ENCODE results near the gene BCL2L13. TPM values are rescaled to one million over a fixed set of nuclear protein-coding genes. Genes with fewer than 3 reads are reported as not detected.

The BCL2L13 gene
- total RNA-seq, 1 experiment from 2014 or later: 38.1 TPM

DNA sequence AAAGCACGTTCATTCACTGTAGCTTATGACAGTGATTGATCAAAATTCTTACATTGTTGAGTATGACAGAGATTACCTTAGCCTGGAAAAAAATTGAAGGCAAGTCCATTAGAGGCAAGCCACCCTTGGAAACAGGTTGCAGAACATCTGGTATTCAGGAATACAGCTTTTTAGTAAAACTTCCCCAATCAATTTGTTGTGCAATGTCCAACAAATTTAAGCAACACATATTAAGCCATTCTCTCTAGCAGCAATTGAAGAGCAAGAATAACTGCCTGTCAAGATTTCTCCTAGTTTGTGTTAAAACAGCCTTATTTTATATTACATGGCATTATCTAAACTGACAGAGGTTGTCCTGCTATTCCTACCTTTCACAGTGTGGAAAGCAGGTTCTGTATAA is 37.0 kb downstream of the BCL2L13 start:
- H3K4me1 Mint-ChIP-seq: peaks cover 19% of the 10 kb centered on the region
- TF ChIP-seq ZNF396 (CRISPR knock-in tag; IDR thresholded peaks at IDR 0.05; ENCODE audit: borderline replicate concordance) (no peak), CBFB (CRISPR knock-in tag; IDR thresholded peaks at IDR 0.05; ENCODE audit: low read depth) (no peak)
- TF ChIP-seq, protein P1, sequence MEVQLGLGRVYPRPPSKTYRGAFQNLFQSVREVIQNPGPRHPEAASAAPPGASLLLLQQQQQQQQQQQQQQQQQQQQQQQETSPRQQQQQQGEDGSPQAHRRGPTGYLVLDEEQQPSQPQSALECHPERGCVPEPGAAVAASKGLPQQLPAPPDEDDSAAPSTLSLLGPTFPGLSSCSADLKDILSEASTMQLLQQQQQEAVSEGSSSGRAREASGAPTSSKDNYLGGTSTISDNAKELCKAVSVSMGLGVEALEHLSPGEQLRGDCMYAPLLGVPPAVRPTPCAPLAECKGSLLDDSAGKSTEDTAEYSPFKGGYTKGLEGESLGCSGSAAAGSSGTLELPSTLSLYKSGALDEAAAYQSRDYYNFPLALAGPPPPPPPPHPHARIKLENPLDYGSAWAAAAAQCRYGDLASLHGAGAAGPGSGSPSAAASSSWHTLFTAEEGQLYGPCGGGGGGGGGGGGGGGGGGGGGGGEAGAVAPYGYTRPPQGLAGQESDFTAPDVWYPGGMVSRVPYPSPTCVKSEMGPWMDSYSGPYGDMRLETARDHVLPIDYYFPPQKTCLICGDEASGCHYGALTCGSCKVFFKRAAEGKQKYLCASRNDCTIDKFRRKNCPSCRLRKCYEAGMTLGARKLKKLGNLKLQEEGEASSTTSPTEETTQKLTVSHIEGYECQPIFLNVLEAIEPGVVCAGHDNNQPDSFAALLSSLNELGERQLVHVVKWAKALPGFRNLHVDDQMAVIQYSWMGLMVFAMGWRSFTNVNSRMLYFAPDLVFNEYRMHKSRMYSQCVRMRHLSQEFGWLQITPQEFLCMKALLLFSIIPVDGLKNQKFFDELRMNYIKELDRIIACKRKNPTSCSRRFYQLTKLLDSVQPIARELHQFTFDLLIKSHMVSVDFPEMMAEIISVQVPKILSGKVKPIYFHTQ (CRISPR knock-in tag; IDR thresholded peaks at IDR 0.05): no peak
- TF ChIP-seq, protein P2, sequence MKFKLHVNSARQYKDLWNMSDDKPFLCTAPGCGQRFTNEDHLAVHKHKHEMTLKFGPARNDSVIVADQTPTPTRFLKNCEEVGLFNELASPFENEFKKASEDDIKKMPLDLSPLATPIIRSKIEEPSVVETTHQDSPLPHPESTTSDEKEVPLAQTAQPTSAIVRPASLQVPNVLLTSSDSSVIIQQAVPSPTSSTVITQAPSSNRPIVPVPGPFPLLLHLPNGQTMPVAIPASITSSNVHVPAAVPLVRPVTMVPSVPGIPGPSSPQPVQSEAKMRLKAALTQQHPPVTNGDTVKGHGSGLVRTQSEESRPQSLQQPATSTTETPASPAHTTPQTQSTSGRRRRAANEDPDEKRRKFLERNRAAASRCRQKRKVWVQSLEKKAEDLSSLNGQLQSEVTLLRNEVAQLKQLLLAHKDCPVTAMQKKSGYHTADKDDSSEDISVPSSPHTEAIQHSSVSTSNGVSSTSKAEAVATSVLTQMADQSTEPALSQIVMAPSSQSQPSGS (CRISPR knock-in tag; IDR thresholded peaks at IDR 0.05; ENCODE audit: borderline replicate concordance, low read depth): no peak
- H3K36me3 Mint-ChIP-seq: no peaks in the 10 kb centered on the region
- ChIA-PET POLR2A (no interaction called here), CTCF (no interaction called here)
- H3K27me3 Mint-ChIP-seq (ENCODE audit: low read depth): no peaks in the 10 kb centered on the region
- no peaks in the 10 kb centered on the region for H3K9me3 Mint-ChIP-seq
- DNase-seq (ENCODE audit: low spot score): no peak
- no peak overlapping the region for H3K27ac Mint-ChIP-seq
- no peak for ATAC-seq
- no peak overlapping the region for H3K4me3 Mint-ChIP-seq

DNA sequence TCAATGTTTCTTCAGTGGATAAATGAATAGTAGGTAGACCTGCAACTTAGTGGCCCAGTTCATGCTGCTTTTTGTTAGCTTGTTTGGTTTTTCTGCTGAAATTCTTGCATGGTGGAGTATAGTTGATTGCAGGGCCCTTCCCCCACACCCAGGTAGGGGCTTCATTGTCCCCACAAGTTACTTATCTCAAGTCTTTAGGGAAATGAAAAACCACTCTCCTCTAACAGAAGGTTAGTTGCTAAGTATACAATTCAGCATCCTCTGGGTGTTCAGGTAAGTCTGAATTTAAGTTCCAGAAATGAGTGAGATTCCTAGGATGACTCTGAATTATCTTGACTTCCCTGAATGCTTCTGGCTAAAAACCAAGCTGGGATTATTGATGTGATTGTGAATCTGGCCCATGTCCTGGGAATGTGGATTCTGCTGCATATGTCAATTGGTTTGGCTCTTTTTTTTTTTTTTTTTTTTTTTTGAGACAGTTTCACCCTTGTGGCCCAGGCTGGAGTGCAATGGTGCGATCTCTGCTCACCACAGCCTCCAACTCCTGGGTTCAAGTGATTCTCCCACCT is 40.3 kb downstream of the BCL2L13 start:
- Mint-ChIP-seq H3K4me3 (no peak overlapping the region), H3K4me1 (peaks cover 19% of the 10 kb centered on the region), H3K9me3 (no peaks in the 10 kb centered on the region), H3K36me3 (0 out of 2 replicates have a peak, but pooled peaks cover 3% of the 10 kb centered on the region), H3K27me3 (ENCODE audit: low read depth) (no peaks in the 10 kb centered on the region), H3K27ac (peak overlapping the region; percentile 88)
- DNase-seq (ENCODE audit: low spot score) (no peak), ATAC-seq (peak; percentile 67)
- CTCF ChIA-PET: interaction anchor here (0.8 kb wide), 1 partner anchor 28 kb away, joined by 3 read pairs; no protein-coding TSS in a partner anchor
- TF ChIP-seq FOXJ3 (CRISPR knock-in tag; IDR thresholded peaks at IDR 0.05; ENCODE audit: borderline replicate concordance) (no peak), ZNF423 (CRISPR knock-in tag; IDR thresholded peaks at IDR 0.05) (no peak), OVOL2 (CRISPR knock-in tag; IDR thresholded peaks at IDR 0.05; ENCODE audit: borderline replicate concordance) (no peak), ETV6 (CRISPR knock-in tag; IDR thresholded peaks at IDR 0.05) (no peak)
- TF ChIP-seq, protein P3, sequence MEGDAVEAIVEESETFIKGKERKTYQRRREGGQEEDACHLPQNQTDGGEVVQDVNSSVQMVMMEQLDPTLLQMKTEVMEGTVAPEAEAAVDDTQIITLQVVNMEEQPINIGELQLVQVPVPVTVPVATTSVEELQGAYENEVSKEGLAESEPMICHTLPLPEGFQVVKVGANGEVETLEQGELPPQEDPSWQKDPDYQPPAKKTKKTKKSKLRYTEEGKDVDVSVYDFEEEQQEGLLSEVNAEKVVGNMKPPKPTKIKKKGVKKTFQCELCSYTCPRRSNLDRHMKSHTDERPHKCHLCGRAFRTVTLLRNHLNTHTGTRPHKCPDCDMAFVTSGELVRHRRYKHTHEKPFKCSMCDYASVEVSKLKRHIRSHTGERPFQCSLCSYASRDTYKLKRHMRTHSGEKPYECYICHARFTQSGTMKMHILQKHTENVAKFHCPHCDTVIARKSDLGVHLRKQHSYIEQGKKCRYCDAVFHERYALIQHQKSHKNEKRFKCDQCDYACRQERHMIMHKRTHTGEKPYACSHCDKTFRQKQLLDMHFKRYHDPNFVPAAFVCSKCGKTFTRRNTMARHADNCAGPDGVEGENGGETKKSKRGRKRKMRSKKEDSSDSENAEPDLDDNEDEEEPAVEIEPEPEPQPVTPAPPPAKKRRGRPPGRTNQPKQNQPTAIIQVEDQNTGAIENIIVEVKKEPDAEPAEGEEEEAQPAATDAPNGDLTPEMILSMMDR (IDR thresholded peaks at IDR 0.05): no peak
- POLR2A ChIA-PET: interaction anchor here (0.6 kb wide), 1 partner anchor 313 kb away, joined by 4 read pairs; no protein-coding TSS in a partner anchor

DNA sequence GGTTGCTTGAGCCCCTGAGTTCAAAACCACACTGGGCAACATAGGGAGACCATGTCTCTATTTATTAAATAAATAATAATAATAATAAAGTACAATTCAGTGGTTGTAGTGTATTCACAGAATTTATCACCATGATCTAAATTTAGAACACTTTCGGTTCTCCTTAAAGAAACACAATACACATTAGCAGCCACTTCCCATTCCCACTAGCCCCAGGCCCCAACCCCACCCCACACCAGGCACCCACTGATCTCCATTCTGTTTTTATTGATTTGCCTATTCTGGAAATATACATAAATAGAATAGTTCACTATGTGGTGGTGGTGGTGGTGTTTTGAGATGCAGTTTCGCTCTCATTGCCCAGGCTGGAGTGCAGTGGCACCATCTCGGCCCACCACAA is 45.7 kb downstream of the BCL2L13 start:
- Mint-ChIP-seq H3K4me3 (no peak overlapping the region), H3K27ac (no peak overlapping the region), H3K9me3 (no peaks in the 10 kb centered on the region), H3K27me3 (ENCODE audit: low read depth) (no peaks in the 10 kb centered on the region), H3K4me1 (peaks cover 5% of the 10 kb centered on the region), H3K36me3 (peaks cover 5% of the 10 kb centered on the region; the same call in 1 of the 2 replicates)
- no peak for DNase-seq (ENCODE audit: low spot score)
- ChIA-PET POLR2A (no interaction called here), CTCF (no interaction called here)
- no peak for ATAC-seq
- TF ChIP-seq ZNF671 (CRISPR knock-in tag; IDR thresholded peaks at IDR 0.05) (no peak), NFATC4 (CRISPR knock-in tag; IDR thresholded peaks at IDR 0.05) (no peak), ESRRA (CRISPR knock-in tag; IDR thresholded peaks at IDR 0.05; ENCODE audit: borderline replicate concordance) (no peak), GABPB1 (CRISPR knock-in tag; IDR thresholded peaks at IDR 0.05) (no peak), IRF2 (CRISPR knock-in tag; IDR thresholded peaks at IDR 0.05; ENCODE audit: borderline replicate concordance, low read depth) (no peak), GTF2I (CRISPR knock-in tag; conservative IDR thresholded peaks at IDR 0.05) (no peak), NFE2L1 (CRISPR knock-in tag; IDR thresholded peaks at IDR 0.05) (no peak), EMX1 (CRISPR knock-in tag; IDR thresholded peaks at IDR 0.05) (no peak), ZNF138 (CRISPR knock-in tag; conservative IDR thresholded peaks at IDR 0.05) (no peak)
- TF ChIP-seq, protein P4, sequence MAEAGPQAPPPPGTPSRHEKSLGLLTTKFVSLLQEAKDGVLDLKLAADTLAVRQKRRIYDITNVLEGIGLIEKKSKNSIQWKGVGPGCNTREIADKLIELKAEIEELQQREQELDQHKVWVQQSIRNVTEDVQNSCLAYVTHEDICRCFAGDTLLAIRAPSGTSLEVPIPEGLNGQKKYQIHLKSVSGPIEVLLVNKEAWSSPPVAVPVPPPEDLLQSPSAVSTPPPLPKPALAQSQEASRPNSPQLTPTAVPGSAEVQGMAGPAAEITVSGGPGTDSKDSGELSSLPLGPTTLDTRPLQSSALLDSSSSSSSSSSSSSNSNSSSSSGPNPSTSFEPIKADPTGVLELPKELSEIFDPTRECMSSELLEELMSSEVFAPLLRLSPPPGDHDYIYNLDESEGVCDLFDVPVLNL (CRISPR knock-in tag; IDR thresholded peaks at IDR 0.05; ENCODE audit: borderline replicate concordance, low read depth): no peak
- TF ChIP-seq, protein P5, sequence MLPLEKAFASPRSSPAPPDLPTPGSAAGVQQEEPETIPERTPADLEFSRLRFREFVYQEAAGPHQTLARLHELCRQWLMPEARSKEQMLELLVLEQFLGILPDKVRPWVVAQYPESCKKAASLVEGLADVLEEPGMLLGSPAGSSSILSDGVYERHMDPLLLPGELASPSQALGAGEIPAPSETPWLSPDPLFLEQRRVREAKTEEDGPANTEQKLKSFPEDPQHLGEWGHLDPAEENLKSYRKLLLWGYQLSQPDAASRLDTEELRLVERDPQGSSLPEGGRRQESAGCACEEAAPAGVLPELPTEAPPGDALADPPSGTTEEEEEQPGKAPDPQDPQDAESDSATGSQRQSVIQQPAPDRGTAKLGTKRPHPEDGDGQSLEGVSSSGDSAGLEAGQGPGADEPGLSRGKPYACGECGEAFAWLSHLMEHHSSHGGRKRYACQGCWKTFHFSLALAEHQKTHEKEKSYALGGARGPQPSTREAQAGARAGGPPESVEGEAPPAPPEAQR (CRISPR knock-in tag; IDR thresholded peaks at IDR 0.05): no peak
- TF ChIP-seq, protein P6, sequence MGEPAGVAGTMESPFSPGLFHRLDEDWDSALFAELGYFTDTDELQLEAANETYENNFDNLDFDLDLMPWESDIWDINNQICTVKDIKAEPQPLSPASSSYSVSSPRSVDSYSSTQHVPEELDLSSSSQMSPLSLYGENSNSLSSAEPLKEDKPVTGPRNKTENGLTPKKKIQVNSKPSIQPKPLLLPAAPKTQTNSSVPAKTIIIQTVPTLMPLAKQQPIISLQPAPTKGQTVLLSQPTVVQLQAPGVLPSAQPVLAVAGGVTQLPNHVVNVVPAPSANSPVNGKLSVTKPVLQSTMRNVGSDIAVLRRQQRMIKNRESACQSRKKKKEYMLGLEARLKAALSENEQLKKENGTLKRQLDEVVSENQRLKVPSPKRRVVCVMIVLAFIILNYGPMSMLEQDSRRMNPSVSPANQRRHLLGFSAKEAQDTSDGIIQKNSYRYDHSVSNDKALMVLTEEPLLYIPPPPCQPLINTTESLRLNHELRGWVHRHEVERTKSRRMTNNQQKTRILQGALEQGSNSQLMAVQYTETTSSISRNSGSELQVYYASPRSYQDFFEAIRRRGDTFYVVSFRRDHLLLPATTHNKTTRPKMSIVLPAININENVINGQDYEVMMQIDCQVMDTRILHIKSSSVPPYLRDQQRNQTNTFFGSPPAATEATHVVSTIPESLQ (CRISPR knock-in tag; IDR thresholded peaks at IDR 0.05): no peak
- TF ChIP-seq, protein P7, sequence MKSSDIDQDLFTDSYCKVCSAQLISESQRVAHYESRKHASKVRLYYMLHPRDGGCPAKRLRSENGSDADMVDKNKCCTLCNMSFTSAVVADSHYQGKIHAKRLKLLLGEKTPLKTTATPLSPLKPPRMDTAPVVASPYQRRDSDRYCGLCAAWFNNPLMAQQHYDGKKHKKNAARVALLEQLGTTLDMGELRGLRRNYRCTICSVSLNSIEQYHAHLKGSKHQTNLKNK (CRISPR knock-in tag; IDR thresholded peaks at IDR 0.05): no peak
